HFF-Myc (cell line): Measurements from ENCODE around the gene PNPLA2.

Experiments used
- DNase-seq: peaks from one replicate; pipeline ENCODE4 v3.0.0-alpha.2; 2011; ENCODE audit warnings: low read depth; ENCODE audit errors: extremely low read depth
- H3K4me3 ChIP-seq: replicated peaks from 2 replicates; pipeline ENCODE4 v1.5.1; 2011; ENCODE audit warnings: low read depth, mild to moderate bottlenecking, control low read depth, low read length
- CTCF ChIP-seq: IDR thresholded peaks from 2 replicates; pipeline ENCODE4 v1.5.1; 2012; ENCODE audit warnings: mild to moderate bottlenecking, low read depth, low read length, control low read depth; ENCODE audit errors: missing control alignments

The PNPLA2 gene

GRCh38 chr11:870127-870413, 51.4 kb downstream of the PNPLA2 start:
- no peak overlapping the region for H3K4me3 ChIP-seq
- no peak for DNase-seq
- no peak for TF ChIP-seq CTCF

GRCh38 chr11:870418-870817, 51.7 kb downstream of the PNPLA2 start:
- no peak overlapping the region for H3K4me3 ChIP-seq
- no peak for DNase-seq
- TF ChIP-seq CTCF, result no peak

- TF ChIP-seq CTCF, result no peak
- no peak for DNase-seq
- no peak overlapping the region for H3K4me3 ChIP-seq
These were observed 52.8 kb downstream of the PNPLA2 start for GRCh38 chr11:871472-871871.

- TF ChIP-seq CTCF, result no peak
- no peak overlapping the region for H3K4me3 ChIP-seq
- no peak for DNase-seq
These were observed 54.1 kb downstream of the PNPLA2 start for GRCh38 chr11:872799-873198.

- no peak overlapping the region for H3K4me3 ChIP-seq
- no peak for DNase-seq
- TF ChIP-seq CTCF, result no peak
These were observed 55.0 kb downstream of the PNPLA2 start for GRCh38 chr11:873706-874105.
